Left cardiac atrium (tissue), 4 donors: Measurements from ENCODE around the gene SYNE2. TPM values are rescaled to one million over a fixed set of nuclear protein-coding genes. Genes with fewer than 3 reads are reported as not detected.

Source experiments
- ATAC-seq, 2 donors: fragments of 200-7000 bp; cut with Tn5 transposase; one replicate each; pipeline ENCODE4 v1.9.1; 2020; ENCODE audit warnings: mild to moderate bottlenecking in 2 of 2, moderate library complexity in 2 of 2
- DNase-seq: peaks from one replicate; pipeline ENCODE4 v3.0.0-alpha.2; 2020
- intact Hi-C, 2 donors: fragments of 100-400 bp; cut with DNase I; formaldehyde crosslinking; loops; one replicate each; pipeline versions ENCODE4 v1.14.1 to v1.15.1; 2022 to 2023
- microRNA-seq, 2 donors: library from miRNA; unstranded; fragments of <30 nt; microRNA quantifications; one replicate each; pipeline ENCODE4 v1.2.0, GENCODE V29; 2020
- total RNA-seq, 2 donors: library from RNA; stranded (reverse); fragmentation: NEBNext Ultra II Directional; extraction: Animal tissue kit (Norgen Biotek cat#: 25700); gene quantifications; one replicate each; pipeline ENCODE4 v1.2.1, GENCODE V29; 2021
- donor health status: DM: no; HTN: yes; CAD: no.
- donor health status: DM: no; HTN: yes; CAD: no; lungs with severe emphysema.
- donor health status: DM: yes; HTN: yes; CAD: no.
- donor health status: Dilated cardiomyopathy.

SYNE2 gene
- total RNA-seq, 2 donors from 2014 or later: 96.3 to 173 TPM

- ATAC-seq (no peak), DNase-seq (no peak)
- intact Hi-C loops: no loop called here
Measured at GRCh38 chr14:64245491-64245890, 392.7 kb downstream of the SYNE2 start.

DNA sequence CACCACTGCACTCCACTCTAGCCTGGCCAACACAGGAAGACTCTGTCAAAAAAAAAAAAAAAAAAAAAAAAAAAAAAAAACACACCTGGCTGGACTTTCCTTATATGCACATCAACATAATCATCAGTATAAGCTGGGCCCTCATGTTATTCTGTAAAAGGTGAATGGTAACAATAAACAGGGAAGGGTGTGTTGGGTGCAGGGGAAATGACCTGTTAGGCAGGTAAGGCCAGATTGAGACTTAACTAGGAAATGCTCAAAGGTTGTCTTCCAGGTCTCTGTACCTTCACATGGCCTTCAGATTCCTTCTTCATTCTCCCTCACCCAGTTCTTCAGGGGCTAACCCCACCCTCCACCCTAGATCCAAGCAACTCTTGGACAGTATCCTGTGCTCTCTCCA lies 393.9 kb downstream of the SYNE2 start:
- ATAC-seq: no peak
- intact Hi-C loops: no loop called here

DNA sequence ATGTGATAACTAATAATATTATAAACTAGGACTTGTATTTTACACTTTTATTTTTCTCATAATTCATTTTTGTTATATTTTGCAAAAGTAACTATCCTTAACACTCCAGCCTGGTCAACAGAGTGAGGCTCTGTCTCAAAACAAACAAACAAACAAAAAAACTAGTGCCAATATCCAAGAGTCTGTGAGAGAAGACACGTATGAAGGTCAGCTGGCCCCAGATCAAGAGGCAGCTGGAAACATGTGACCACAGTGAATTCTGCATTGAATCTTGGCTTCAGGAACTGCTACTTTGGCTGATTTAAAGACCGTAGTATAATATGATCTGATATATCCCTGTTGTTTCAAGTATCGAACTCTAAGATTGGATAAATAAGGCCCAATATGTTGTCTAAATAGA lies 394.4 kb downstream of the SYNE2 start:
- intact Hi-C loops: no loop called here
- no peak for ATAC-seq
- no peak for DNase-seq

More for the DNA sequence above, 393.9 kb downstream of the SYNE2 start:
- no peak for DNase-seq

- ATAC-seq (no peak), DNase-seq (no peak)
- intact Hi-C loops: no loop called here
Measured at GRCh38 chr14:64248689-64249088, 395.9 kb downstream of the SYNE2 start.

DNA sequence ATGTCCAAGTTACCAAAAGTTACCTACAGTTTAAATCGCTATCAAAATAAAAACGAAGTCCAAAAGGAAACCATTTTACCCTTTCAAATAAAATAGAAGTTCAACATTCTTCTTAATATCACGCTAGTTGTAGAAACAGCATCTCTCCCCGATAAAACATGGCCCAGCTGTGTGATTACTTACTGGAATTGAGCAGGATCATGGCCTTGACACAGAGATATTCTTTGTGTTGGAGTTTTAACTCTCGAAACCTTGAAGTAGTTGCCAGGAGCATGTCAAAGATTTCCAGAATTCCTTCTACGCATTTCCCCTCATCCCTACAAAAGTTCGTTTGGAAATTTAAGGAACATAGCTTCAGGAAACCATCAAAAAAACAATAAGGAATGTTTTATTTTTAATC lies 396.6 kb downstream of the SYNE2 start:
- intact Hi-C loops: no loop called here
- ATAC-seq: no peak

DNA sequence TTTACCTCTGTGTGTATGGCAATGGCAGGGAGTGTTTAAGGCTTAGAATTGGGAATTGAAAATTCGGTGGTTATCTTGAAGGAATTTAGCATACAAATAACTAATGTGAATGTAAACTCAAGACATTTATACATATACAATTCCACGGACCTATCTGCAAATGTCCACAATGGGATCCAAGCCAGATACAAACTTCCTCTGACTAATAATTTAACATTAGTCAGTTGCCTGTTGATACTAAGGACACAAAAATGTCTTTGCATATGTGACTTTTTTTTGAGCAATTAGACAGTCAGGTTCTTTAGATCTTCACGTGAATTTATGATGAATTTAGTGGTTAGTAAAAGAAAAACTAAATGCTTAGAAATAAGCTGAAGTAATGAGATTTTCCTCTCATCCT lies 400.9 kb downstream of the SYNE2 start:
- DNase-seq (no peak), ATAC-seq (no peak)
- intact Hi-C loops: no loop called here

More for the DNA sequence above, 396.6 kb downstream of the SYNE2 start:
- DNase-seq: no peak

DNA sequence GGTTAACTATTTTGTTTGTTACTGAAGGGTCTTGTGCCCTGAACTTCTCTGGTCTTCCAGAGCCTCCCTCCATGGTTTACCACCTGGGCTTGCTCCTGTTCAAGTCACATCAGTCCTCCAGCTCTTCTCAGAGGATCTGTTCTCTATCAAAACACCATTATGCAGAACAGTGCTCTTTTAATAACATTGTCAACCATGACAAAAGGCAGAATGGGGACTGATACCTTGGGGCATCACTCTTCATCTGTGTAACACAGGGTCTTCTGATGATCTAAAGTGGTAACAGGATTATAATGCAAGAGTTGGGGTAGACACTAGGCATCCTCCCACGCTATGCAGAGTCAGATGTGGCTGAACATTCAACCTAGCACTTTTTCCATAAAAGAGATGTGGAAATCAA lies 403.0 kb downstream of the SYNE2 start:
- intact Hi-C loops: no loop called here
- ATAC-seq: no peak
- DNase-seq: no peak

GRCh38 chr14:64260418-64260817 lies 407.6 kb downstream of the SYNE2 start:
- intact Hi-C loops: no loop called here
- DNase-seq (no peak), ATAC-seq (no peak)

GRCh38 chr14:64265222-64265621 lies 412.4 kb downstream of the SYNE2 start:
- DNase-seq (no peak), ATAC-seq (no peak)

DNA sequence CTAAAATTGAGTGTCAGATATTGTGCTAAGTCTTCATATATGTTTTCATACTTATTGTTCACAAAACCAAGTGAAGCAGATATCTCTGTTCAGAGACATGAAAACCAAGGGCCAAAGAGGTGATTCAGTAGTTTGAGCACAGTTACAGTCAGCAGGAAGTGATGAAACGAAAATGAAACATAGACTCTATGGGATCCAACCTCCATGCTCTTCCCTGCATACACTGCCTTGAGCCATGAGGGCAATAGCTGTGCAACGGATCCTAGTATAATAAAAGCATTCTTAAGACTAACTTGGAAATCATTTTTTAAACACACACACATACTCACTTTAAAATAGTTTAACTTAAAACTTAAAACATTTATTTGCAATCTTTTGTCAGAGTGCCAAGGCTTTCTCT lies 413.4 kb downstream of the SYNE2 start:
- no peak for DNase-seq
- intact Hi-C loops: no loop called here
- no peak for ATAC-seq

More at GRCh38 chr14:64265222-64265621, 412.4 kb downstream of the SYNE2 start:
- intact Hi-C loops: no loop called here

DNA sequence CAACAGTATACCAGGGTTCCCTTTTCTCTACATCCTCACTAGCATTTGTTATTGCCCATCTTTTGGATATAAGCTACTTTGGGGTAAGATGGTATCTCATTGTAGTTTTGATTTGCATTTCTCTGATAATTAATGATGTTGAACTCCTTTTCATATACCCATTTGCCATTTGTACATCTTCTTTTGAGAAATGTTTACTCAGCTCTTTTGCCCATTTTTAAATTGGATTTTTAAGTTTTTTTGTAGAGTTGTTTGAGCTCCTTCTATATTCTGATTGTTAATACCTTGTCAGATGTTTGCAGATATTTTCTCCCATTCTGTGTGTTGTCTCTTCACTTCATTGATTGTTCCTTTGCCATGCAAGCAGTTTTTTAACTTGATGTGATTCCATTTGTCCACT lies 419.2 kb downstream of the SYNE2 start:
- intact Hi-C loops: no loop called here
- DNase-seq: no peak
- no peak for ATAC-seq

Small RNA genes lying within 50 kb of the gene (microRNA-seq; reads per million reads assigned to microRNA genes)
- gene MIR548H1: 0 reads per million in 2 donors

Other genes with a start within 250 kb of the SYNE2 start
- 1 to 10 TPM; 5.5 to 8.6 TPM for gene WDR89, start 211.1 kb upstream of the SYNE2 start, total RNA-seq
- gene SGPP1, start 124.9 kb upstream of the SYNE2 start, total RNA-seq: 1 to 10 TPM; 7.3 to 8.6 TPM